Naive B cell (primary cell): ENCODE measurements around the gene METTL2A. TPM values are rescaled to one million over a fixed set of nuclear protein-coding genes. Genes with fewer than 3 reads are reported as not detected.
A peak's percentile ranks its signal among the peaks of the same experiment; 100 is the strongest.
"Not testable (repeated sequence)": the region's sequence is repeated elsewhere in the genome, so short reads cannot be mapped to it uniquely, and the experiment has no call there.

ENCODE experiments used
- ATAC-seq, 2 donors: fragments of 150-1000 bp; cut with Tn5 transposase; 2 replicates each; pipeline ENCODE4 v1.10.0; 2021; ENCODE audit warnings: low read depth in 2 of 2, mild to moderate bottlenecking in 2 of 2, moderate library complexity in 2 of 2
- DNase-seq: peaks from one replicate; pipeline ENCODE4 v3.0.0; 2022
- H3K27ac Mint-ChIP-seq, 6 donors: one replicate each; pipeline ENCODE4 v1.8.0; 2020 to 2022; ENCODE audit warnings: mild to moderate bottlenecking in 6 of 6, mixed read lengths in 6 of 6, moderate library complexity in 5 of 6, inconsistent platforms in 2 of 6
- H3K27me3 Mint-ChIP-seq, 3 donors: one replicate each; pipeline ENCODE4 v1.8.0; 2021 to 2022; ENCODE audit warnings: mixed read lengths in 3 of 3, mild to moderate bottlenecking in 1 of 3
- H3K36me3 Mint-ChIP-seq, 2 donors: one replicate each; pipeline ENCODE4 v1.8.0; 2020 to 2022; ENCODE audit warnings: mixed read lengths in 2 of 2, inconsistent platforms in 1 of 2, mild to moderate bottlenecking in 1 of 2
- H3K4me1 Mint-ChIP-seq, 3 donors: one replicate each; pipeline ENCODE4 v1.8.0; 2020 to 2022; ENCODE audit warnings: mixed read lengths in 3 of 3, inconsistent platforms in 1 of 3, mild to moderate bottlenecking in 1 of 3, moderate library complexity in 1 of 3
- H3K4me3 Mint-ChIP-seq, 8 donors: one replicate each; pipeline ENCODE4 v1.8.0; 2020 to 2022; ENCODE audit warnings: mild to moderate bottlenecking in 8 of 8, mixed read lengths in 8 of 8, moderate library complexity in 8 of 8, inconsistent platforms in 2 of 8
- H3K9me3 Mint-ChIP-seq, 7 donors: one replicate each; pipeline ENCODE4 v1.8.0; 2020 to 2022; ENCODE audit warnings: mixed read lengths in 7 of 7, mild to moderate bottlenecking in 5 of 7, inconsistent platforms in 2 of 7, moderate library complexity in 1 of 7
- polyA plus RNA-seq, 6 donors: library from polyadenylated mRNA; unstranded; fragments of 300-500 nt; fragmentation: Illumina TruSeq; gene quantifications; one replicate each; pipeline ENCODE4 v1.2.3, GENCODE V29; 2021; ENCODE audit warnings: low read depth in 6 of 6

The METTL2A gene
- polyA plus RNA-seq, 6 donors from 2014 or later: 8.0 to 14.4 (median 9.4) TPM

DNA sequence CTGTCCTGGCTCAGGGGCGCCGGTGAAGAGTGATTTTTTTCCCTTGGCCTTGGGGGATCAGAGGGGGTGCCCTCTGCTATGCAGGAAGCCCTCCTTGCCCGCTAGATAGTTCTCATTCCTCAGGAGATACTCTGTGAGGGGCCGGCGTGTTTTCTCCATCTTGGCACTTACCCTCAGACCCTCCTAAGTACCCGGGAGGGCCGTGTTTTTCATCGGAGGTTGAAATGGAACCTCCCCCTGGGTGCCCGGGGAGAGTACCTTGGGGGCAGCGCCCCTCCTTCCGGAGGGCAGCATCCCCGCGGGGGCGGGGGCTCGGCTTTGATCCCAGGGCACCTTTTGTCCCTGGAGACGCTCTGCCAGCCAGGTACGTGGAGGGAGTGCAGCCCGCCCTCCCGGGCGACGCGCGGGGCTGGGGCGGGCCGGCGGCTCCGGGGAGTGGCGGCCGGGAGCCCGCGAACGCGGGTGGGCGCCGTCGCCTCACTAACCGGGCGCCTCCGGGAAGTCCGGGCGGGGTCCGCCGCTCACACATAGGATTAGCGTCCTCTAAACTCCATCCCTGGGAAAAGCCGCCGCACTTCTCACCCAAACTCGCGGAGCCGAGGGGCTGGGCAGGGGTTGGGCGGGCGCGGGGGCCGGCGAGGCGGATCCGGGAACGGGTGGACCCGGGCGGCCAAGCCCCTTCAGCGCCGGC lies 54.2 kb downstream of the METTL2A start:
- Mint-ChIP-seq H3K4me3 (peak overlapping the region; percentile 76 to 94 (median 86)), H3K4me1 (peaks cover 15 to 43% (median 32%) of the 10 kb centered on the region in 3 donors), H3K27ac (peak overlapping the region in 5 of 6 donors; percentile 21 to 95 (median 84))
- H3K36me3 Mint-ChIP-seq, H3K27me3 Mint-ChIP-seq, H3K9me3 Mint-ChIP-seq: not testable (repeated sequence)
- peak; percentile 36 to 44 for ATAC-seq
- DNase-seq: peak; percentile 41

DNA sequence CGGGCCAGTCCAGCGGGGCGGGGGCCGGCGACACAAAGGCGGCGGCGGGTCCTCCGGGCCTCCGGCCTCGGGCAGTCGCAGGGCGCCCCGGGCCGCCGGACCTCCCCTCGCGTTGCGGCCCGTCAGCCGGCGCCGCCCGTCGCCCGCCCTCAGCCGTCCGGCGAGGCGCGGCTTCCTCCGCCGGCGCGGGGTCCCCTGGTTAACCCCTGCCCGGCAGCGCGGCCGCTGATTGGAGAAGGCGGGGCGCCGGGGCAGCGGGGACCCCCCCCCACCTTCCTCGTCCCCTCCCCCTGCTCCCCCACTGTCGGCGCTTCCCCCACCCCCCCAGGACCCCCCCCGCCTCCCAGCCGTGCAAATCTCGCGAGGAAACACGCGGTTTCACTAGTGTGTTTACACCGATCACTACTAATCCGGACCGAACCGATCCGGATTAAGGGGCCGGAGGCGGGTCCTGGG lies 54.8 kb downstream of the METTL2A start, which contains the start of gene TLK2:
TLK2 (plus strand) TSS at position 402 of the 456 bp plus-strand sequence. CDS start 2,301 bp downstream, outside the sequence.
- DNase-seq (peak; percentile 81), ATAC-seq (peak; percentile 71 to 72)
- Mint-ChIP-seq H3K36me3 (no peaks in the 10 kb centered on the region), H3K27me3 (no peaks in the 10 kb centered on the region), H3K4me1 (peaks cover 18 to 45% (median 29%) of the 10 kb centered on the region in 3 donors), H3K27ac (peak within 1 kb of the TSS; percentile 94 to 98 (median 95)), H3K4me3 (peak within 1 kb of the TSS; percentile 80 to 97 (median 92)), H3K9me3 (no peaks in the 10 kb centered on the region)

DNA sequence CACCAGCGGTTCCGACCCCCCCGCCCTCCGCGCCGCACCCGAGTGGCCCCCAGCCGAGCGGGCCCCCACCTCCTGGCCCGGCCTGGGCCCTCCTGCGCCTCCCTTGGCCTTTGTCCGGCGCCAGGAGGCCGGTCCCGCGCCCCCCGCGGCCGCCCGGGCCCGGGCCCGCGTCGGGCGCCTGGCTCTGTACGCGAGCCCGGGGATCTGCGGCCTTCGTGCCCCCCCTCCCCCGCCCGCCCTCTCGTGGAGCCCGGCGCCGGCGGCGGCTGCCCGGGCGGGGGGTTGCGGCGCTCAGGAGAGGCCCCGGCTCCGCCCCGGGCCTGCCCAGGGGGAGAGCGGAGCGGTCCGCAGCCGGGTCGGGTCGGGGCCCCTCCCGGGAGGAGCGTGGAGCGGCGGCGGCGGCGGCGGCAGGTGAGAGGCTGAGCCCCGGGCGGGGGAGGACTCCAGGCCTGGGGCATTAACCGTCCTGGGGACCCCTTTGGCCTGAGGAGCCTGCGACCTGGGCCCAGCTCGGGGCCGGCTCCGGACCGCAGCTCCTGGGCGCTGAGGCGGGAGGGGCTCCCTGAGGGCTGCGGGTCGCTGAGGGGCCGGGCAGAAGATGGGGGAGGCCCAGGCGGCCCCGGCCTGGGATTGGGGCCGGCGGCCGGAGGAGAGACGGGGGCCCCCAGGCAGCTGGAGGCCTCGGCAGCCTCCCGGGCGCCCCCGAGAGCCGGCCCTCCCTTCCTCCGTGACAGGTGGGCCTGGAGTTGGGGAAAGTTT lies 55.4 kb downstream of the METTL2A start:
- not testable (repeated sequence) for H3K36me3 Mint-ChIP-seq

GRCh38 chr17:62479639-62480258 lies 56.1 kb downstream of the METTL2A start:
- Mint-ChIP-seq H3K27ac (peak overlapping the region; percentile 90 to 98 (median 95)), H3K4me1 (peaks cover 18 to 53% (median 29%) of the 10 kb centered on the region in 3 donors), H3K4me3 (peak overlapping the region; percentile 80 to 97 (median 92))
- not testable (repeated sequence) for H3K36me3 Mint-ChIP-seq, H3K27me3 Mint-ChIP-seq, ATAC-seq, H3K9me3 Mint-ChIP-seq
- peak; percentile 9 for DNase-seq

More for the DNA sequence above, 55.4 kb downstream of the METTL2A start:
- DNase-seq (peak; percentile 65), ATAC-seq (peak; percentile 29 to 33)
- Mint-ChIP-seq H3K4me3 (peak overlapping the region; percentile 80 to 97 (median 92)), H3K27ac (peak overlapping the region in 2 of 6 donors; percentile 42 to 94), H3K4me1 (peaks cover 18 to 51% (median 29%) of the 10 kb centered on the region in 3 donors)
- not testable (repeated sequence) for H3K9me3 Mint-ChIP-seq, H3K27me3 Mint-ChIP-seq

- not testable (repeated sequence) for H3K27me3 Mint-ChIP-seq, H3K27ac Mint-ChIP-seq, ATAC-seq, H3K9me3 Mint-ChIP-seq, DNase-seq, H3K36me3 Mint-ChIP-seq
- Mint-ChIP-seq H3K4me1 (peaks cover 18 to 58% (median 35%) of the 10 kb centered on the region in 3 donors), H3K4me3 (peak overlapping the region in 1 of 8 donors; percentile 6)
Measured at GRCh38 chr17:62482553-62482952, 58.9 kb downstream of the METTL2A start.

- not testable (repeated sequence) for DNase-seq, H3K9me3 Mint-ChIP-seq, H3K36me3 Mint-ChIP-seq, H3K4me3 Mint-ChIP-seq, H3K27ac Mint-ChIP-seq, H3K27me3 Mint-ChIP-seq
- peaks cover 13 to 55% (median 36%) of the 10 kb centered on the region in 3 donors for H3K4me1 Mint-ChIP-seq
- peak in 1 of 2 donors; percentile 67 for ATAC-seq
Measured at GRCh38 chr17:62490990-62491389, 67.3 kb downstream of the METTL2A start.

DNA sequence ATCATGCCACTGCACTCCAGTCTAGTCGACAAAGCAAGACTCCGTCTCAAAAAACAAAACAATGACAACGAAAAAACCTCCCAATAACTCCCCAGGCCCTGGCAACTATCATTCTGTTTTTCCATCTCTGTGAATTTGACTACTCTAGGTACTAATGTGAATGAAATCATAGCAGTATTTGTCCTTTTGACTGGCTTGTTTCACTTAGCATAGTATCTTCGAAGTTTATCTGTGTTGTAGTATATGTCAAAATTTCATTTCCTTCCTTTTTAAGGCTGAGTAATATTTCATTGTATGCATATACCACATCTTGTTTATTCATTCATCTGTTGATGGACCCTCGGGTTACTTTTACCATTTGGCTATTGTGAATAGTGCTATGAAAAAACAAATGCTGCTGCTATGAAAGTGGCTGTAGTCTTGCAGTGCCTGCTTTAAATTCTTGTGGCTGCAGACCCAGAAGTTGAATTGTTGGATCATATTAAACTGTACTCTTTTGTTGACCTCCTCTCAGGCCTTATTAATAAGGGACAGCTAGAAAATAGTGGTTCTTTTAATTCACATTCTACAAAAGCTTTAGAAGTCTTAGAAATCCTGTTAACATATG lies 69.5 kb downstream of the METTL2A start:
- H3K9me3 Mint-ChIP-seq, DNase-seq, H3K27me3 Mint-ChIP-seq, ATAC-seq, H3K36me3 Mint-ChIP-seq, H3K27ac Mint-ChIP-seq: not testable (repeated sequence)
- Mint-ChIP-seq H3K4me3 (peak overlapping the region in 1 of 8 donors; percentile 52), H3K4me1 (peaks cover 14 to 55% (median 35%) of the 10 kb centered on the region in 3 donors)

- H3K36me3 Mint-ChIP-seq, ATAC-seq, H3K9me3 Mint-ChIP-seq, DNase-seq, H3K27me3 Mint-ChIP-seq, H3K4me3 Mint-ChIP-seq: not testable (repeated sequence)
- Mint-ChIP-seq H3K4me1 (peaks cover 14 to 47% (median 36%) of the 10 kb centered on the region in 3 donors), H3K27ac (peak overlapping the region in 1 of 6 donors; percentile 56)
Measured at GRCh38 chr17:62494073-62494472, 70.4 kb downstream of the METTL2A start.

DNA sequence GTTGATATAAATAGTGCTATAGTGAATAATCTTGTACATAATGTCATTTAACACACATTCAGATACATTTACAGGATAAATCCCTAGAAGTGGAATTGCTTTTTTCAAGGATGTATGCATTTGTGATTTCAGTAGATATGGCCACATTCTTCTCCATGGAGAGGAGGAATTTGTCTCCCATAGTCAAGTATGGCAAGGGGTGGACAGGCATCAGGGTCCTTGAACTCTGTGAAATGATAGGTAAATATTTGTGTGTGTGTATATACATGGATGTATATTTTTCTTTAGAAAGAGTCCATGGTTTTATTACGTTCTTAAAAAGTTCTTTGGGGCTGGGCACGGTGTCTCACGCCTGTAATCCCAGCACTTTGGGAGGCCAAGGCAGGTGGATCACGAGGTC lies 72.6 kb downstream of the METTL2A start:
- not testable (repeated sequence) for H3K27me3 Mint-ChIP-seq, DNase-seq, H3K36me3 Mint-ChIP-seq, H3K4me3 Mint-ChIP-seq, ATAC-seq, H3K9me3 Mint-ChIP-seq
- H3K27ac Mint-ChIP-seq: peak overlapping the region in 3 of 6 donors; percentile 28 to 49 (median 36)
- H3K4me1 Mint-ChIP-seq: peaks cover 12 to 38% (median 27%) of the 10 kb centered on the region in 3 donors

GRCh38 chr17:62498796-62499195 lies 75.1 kb downstream of the METTL2A start:
- peak overlapping the region in 3 of 6 donors; percentile 36 to 62 (median 37) for H3K27ac Mint-ChIP-seq
- peaks cover 7 to 24% (median 20%) of the 10 kb centered on the region in 3 donors for H3K4me1 Mint-ChIP-seq
- not testable (repeated sequence) for H3K9me3 Mint-ChIP-seq

More at GRCh38 chr17:62498796-62499195, 75.1 kb downstream of the METTL2A start:
- DNase-seq, H3K36me3 Mint-ChIP-seq, ATAC-seq, H3K27me3 Mint-ChIP-seq, H3K4me3 Mint-ChIP-seq: not testable (repeated sequence)
